Neural progenitor cell (in vitro differentiated cells): ENCODE results near the gene MBOAT1. TPM values are rescaled to one million over a fixed set of nuclear protein-coding genes. Genes with fewer than 3 reads are reported as not detected.

Source experiments
- DNase-seq: peaks from one replicate; pipeline ENCODE4 v3.0.0-alpha.2; 2016; ENCODE audit warnings: low spot score
- H2AFZ ChIP-seq: fragments of 200-600 bp; sonication (generic); replicated peaks from 2 replicates; pipeline ENCODE4 v1.6.1; 2016; ENCODE audit warnings: antibody characterized with exemption
- H3F3A ChIP-seq: fragments of 200-600 bp; sonication (generic); 2 replicates; pipeline ENCODE4 v1.6.1; 2016; ENCODE audit warnings: antibody characterized with exemption, low read depth
- H3K27ac ChIP-seq: fragments of 200-600 bp; sonication (generic); 2 replicates; pipeline ENCODE4 v1.5.1; 2016; ENCODE audit warnings: mild to moderate bottlenecking
- H3K27me3 ChIP-seq: fragments of 200-600 bp; sonication (generic); 2 replicates; pipeline ENCODE4 v1.6.1; 2016; ENCODE audit warnings: mild to moderate bottlenecking, moderate library complexity
- H3K36me3 ChIP-seq: fragments of 200-600 bp; sonication (generic); 2 replicates; pipeline ENCODE4 v1.5.1; 2016
- H3K4me1 ChIP-seq: fragments of 200-600 bp; sonication (generic); 2 replicates; pipeline ENCODE4 v1.6.1; 2016; ENCODE audit warnings: mixed run types
- H3K4me2 ChIP-seq: fragments of 200-600 bp; sonication (generic); 2 replicates; pipeline ENCODE4 v1.6.1; 2016
- H3K4me3 ChIP-seq: fragments of 200-600 bp; sonication (generic); 2 replicates; pipeline ENCODE4 v1.5.1; 2016
- H3K79me2 ChIP-seq: fragments of 200-600 bp; sonication (generic); 2 replicates; pipeline ENCODE4 v1.6.1; 2016; ENCODE audit warnings: low read depth
- H3K9ac ChIP-seq: fragments of 200-600 bp; sonication (generic); 2 replicates; pipeline ENCODE4 v1.6.1; 2016
- H3K9me3 ChIP-seq: fragments of 200-600 bp; sonication (generic); 2 replicates; pipeline ENCODE4 v1.5.1; 2016; ENCODE audit warnings: low read depth
- H4K20me1 ChIP-seq: fragments of 200-600 bp; sonication (generic); 2 replicates; pipeline ENCODE4 v1.6.1; 2016; ENCODE audit warnings: low read depth
- H3K27ac Mint-ChIP-seq: 3 replicates; pipeline ENCODE4 v1.8.0; 2021; ENCODE audit warnings: mixed read lengths
- H3K27me3 Mint-ChIP-seq: 2 replicates; pipeline ENCODE4 v1.8.0; 2022; ENCODE audit warnings: low read depth, mild to moderate bottlenecking, inconsistent platforms, moderate library complexity, mixed read lengths; ENCODE audit not compliant: insufficient read depth
- H3K36me3 Mint-ChIP-seq: 3 replicates; pipeline ENCODE4 v1.8.0; 2021; ENCODE audit warnings: mixed read lengths
- H3K4me1 Mint-ChIP-seq: 3 replicates; pipeline ENCODE4 v1.8.0; 2021; ENCODE audit warnings: mixed read lengths
- H3K4me3 Mint-ChIP-seq: 3 replicates; pipeline ENCODE4 v1.8.0; 2021; ENCODE audit warnings: mild to moderate bottlenecking, moderate library complexity, mixed read lengths
- H3K9me3 Mint-ChIP-seq: 3 replicates; pipeline ENCODE4 v1.8.0; 2020; ENCODE audit warnings: mixed read lengths
- CTCF ChIP-seq: fragments of 200-600 bp; sonication (generic); IDR thresholded peaks from 2 replicates; pipeline ENCODE4 v1.5.1; 2017; ENCODE audit warnings: antibody characterized with exemption, mild to moderate bottlenecking
- EZH2 ChIP-seq: fragments of 200-600 bp; sonication (generic); IDR thresholded peaks from 2 replicates; pipeline ENCODE4 v1.6.1; 2017; ENCODE audit warnings: antibody characterized with exemption, mild to moderate bottlenecking, moderate library complexity
- EZH2phosphoT487 ChIP-seq: fragments of 200-600 bp; sonication (generic); IDR thresholded peaks from 2 replicates; pipeline ENCODE4 v1.6.1; 2017; ENCODE audit warnings: antibody characterized with exemption
- total RNA-seq: library from RNA; depleted of rRNA; stranded (reverse); fragments of >200 nt; gene quantifications from 2 replicates; pipeline ENCODE4 v1.2.3, GENCODE V29; 2015; ENCODE audit warnings: low replicate concordance

MBOAT1 gene
- total RNA-seq, 1 donor from 2014 or later = 0.45 TPM

- H3K27me3 ChIP-seq = no peaks in the 10 kb centered on the region
- Mint-ChIP-seq H3K36me3 (no peaks in the 10 kb centered on the region), H3K4me1 (no peaks in the 10 kb centered on the region), H3K9me3 (peaks cover 18% of the 10 kb centered on the region), H3K27ac (no peak overlapping the region), H3K4me3 (no peak overlapping the region), H3K27me3 (no peaks in the 10 kb centered on the region)
- no peak overlapping the region for H3K27ac ChIP-seq
- H3K9me3 ChIP-seq = no peaks in the 10 kb centered on the region
- no peaks in the 10 kb centered on the region for H3K4me1 ChIP-seq
- H3F3A ChIP-seq = no peaks in the 10 kb centered on the region
- TF ChIP-seq CTCF (no peak), EZH2 (no peak), EZH2phosphoT487 (no peak)
- no peak overlapping the region for H3K4me3 ChIP-seq
- no peak for DNase-seq
- H3K4me2 ChIP-seq = no peak overlapping the region
- no peaks in the 10 kb centered on the region for H3K79me2 ChIP-seq
- H2AFZ ChIP-seq = no peak overlapping the region
- no peaks in the 10 kb centered on the region for H3K36me3 ChIP-seq
- H3K9ac ChIP-seq = no peak overlapping the region
- H4K20me1 ChIP-seq = no peaks in the 10 kb centered on the region
These were observed 140.3 kb downstream of the MBOAT1 start for GRCh38 chr6:20071998-20072397.

GRCh38 chr6:20070047-20070446, 142.2 kb downstream of the MBOAT1 start:
- H3K4me1 Mint-ChIP-seq = no peaks in the 10 kb centered on the region
- no peak overlapping the region for H3K9ac ChIP-seq
- no peaks in the 10 kb centered on the region for H3K36me3 ChIP-seq
- no peaks in the 10 kb centered on the region for H3K9me3 ChIP-seq
- H3K4me1 ChIP-seq = no peaks in the 10 kb centered on the region
- H3K4me3 ChIP-seq = no peak overlapping the region
- no peak overlapping the region for H3K27ac ChIP-seq
- peaks cover 10% of the 10 kb centered on the region for H3K9me3 Mint-ChIP-seq
- no peaks in the 10 kb centered on the region for H3K27me3 ChIP-seq
- no peaks in the 10 kb centered on the region for H3K36me3 Mint-ChIP-seq
- no peak for DNase-seq
- no peak overlapping the region for H3K4me2 ChIP-seq
- no peaks in the 10 kb centered on the region for H3K27me3 Mint-ChIP-seq
- H3F3A ChIP-seq = no peaks in the 10 kb centered on the region
- H3K27ac Mint-ChIP-seq = no peak overlapping the region
- H2AFZ ChIP-seq = no peak overlapping the region
- no peak for TF ChIP-seq EZH2
- no peak for TF ChIP-seq CTCF
- no peak for TF ChIP-seq EZH2phosphoT487
- no peaks in the 10 kb centered on the region for H3K79me2 ChIP-seq
- H3K4me3 Mint-ChIP-seq = no peak overlapping the region
- H4K20me1 ChIP-seq = no peaks in the 10 kb centered on the region

GRCh38 chr6:20069021-20069522, 143.2 kb downstream of the MBOAT1 start:
- H3K36me3 ChIP-seq = no peaks in the 10 kb centered on the region
- Mint-ChIP-seq H3K27ac (no peak overlapping the region), H3K4me3 (no peak overlapping the region), H3K36me3 (no peaks in the 10 kb centered on the region), H3K9me3 (peaks cover 10% of the 10 kb centered on the region), H3K27me3 (no peaks in the 10 kb centered on the region), H3K4me1 (no peaks in the 10 kb centered on the region)
- H2AFZ ChIP-seq = no peak overlapping the region
- no peaks in the 10 kb centered on the region for H3K79me2 ChIP-seq
- no peaks in the 10 kb centered on the region for H3K27me3 ChIP-seq
- H3K9me3 ChIP-seq = no peaks in the 10 kb centered on the region
- no peak overlapping the region for H3K9ac ChIP-seq
- H3K4me2 ChIP-seq = no peak overlapping the region
- H3F3A ChIP-seq = no peaks in the 10 kb centered on the region
- DNase-seq = no peak
- no peak overlapping the region for H3K4me3 ChIP-seq
- no peak overlapping the region for H3K27ac ChIP-seq
- TF ChIP-seq CTCF (no peak), EZH2phosphoT487 (no peak), EZH2 (no peak)
- H4K20me1 ChIP-seq = no peaks in the 10 kb centered on the region
- H3K4me1 ChIP-seq = no peaks in the 10 kb centered on the region
